B cell (primary cell): ENCODE results near the gene SMIM14.

ENCODE experiments used
- EZH2 ChIP-seq: IDR thresholded peaks from 2 replicates; pipeline ENCODE4 v1.6.1; 2012; ENCODE audit warnings: borderline replicate concordance, low read depth, mild to moderate bottlenecking, moderate library complexity, low read length; ENCODE audit not compliant: insufficient read depth, poor library complexity, severe bottlenecking
- TF ChIP-seq, protein P1 (sequence below): fragments of 200-600 bp; IDR thresholded peaks from one replicate; pipeline ENCODE4 v1.8.0; 2022; ENCODE audit warnings: antibody characterized with exemption, mild to moderate bottlenecking

DNA sequence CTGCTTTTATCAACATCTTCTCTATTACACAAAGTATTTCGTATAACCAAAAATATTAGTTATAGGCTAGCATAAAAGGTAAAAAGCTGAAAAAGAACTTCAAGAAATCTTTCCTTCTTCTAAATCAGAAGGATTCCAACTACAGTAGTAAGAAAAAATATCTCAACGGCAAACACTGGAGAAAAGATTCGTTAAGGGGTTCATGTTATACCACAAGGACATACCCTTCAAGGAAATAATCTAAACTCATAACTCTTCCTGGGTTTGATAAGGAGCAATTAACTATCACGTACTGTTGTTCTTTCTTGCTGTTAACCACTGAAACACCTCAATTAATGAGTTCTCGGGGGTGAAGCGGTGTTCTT, 1.5 kb downstream of the SMIM14 start:
- TF ChIP-seq, protein P1, sequence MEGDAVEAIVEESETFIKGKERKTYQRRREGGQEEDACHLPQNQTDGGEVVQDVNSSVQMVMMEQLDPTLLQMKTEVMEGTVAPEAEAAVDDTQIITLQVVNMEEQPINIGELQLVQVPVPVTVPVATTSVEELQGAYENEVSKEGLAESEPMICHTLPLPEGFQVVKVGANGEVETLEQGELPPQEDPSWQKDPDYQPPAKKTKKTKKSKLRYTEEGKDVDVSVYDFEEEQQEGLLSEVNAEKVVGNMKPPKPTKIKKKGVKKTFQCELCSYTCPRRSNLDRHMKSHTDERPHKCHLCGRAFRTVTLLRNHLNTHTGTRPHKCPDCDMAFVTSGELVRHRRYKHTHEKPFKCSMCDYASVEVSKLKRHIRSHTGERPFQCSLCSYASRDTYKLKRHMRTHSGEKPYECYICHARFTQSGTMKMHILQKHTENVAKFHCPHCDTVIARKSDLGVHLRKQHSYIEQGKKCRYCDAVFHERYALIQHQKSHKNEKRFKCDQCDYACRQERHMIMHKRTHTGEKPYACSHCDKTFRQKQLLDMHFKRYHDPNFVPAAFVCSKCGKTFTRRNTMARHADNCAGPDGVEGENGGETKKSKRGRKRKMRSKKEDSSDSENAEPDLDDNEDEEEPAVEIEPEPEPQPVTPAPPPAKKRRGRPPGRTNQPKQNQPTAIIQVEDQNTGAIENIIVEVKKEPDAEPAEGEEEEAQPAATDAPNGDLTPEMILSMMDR, result no peak
- TF ChIP-seq EZH2, result no peak
